Right forelimb (tissue), 1 donor: ENCODE results near the gene ZFHX2.

Experiments
- DNase-seq: peaks from one replicate; pipeline ENCODE4 v3.0.0-alpha.2; 2018

ZFHX2 gene

GRCh38 chr14:23572524-23572828, 20.9 kb upstream of the ZFHX2 start:
- no peak for DNase-seq

GRCh38 chr14:23571701-23572523, 20.3 kb upstream of the ZFHX2 start:
- no peak for DNase-seq

GRCh38 chr14:23570806-23571483, 19.4 kb upstream of the ZFHX2 start:
- peak; percentile 36 for DNase-seq

DNA sequence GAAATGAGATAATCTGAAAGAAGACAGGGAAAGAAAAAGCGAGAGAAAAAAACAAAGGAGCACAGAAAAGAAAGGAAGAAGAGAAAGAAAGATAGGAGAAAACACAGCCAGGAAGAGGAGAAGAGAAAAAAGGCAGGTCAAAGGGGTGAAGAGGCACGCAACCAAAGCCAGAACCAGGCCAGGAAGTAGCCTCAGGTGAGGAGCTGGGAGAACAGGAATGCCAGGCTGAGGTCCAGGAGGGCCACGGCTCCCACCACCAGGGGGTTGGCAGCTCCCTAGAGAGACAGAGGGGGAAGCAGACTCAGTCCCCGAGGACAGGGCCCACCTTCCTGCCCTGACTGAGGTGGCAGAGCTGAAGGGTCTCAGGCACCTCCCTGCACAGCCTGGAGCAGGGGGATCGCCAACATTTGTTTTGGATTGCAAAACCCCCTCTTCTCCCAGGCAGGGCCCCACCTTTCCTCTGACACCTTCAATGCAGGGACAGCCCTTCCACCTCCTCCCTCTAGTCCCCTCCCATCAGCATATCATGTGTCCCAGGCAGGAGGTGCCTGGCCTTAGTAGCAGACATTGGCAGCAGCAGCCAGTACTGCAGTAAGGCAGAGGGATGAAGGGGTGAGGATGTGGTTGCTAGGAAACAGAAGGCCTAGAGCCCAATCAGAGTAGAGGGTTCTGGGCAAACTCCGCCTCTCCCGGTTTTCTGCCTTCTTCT, 18.0 kb upstream of the ZFHX2 start:
- DNase-seq, result no peak

DNA sequence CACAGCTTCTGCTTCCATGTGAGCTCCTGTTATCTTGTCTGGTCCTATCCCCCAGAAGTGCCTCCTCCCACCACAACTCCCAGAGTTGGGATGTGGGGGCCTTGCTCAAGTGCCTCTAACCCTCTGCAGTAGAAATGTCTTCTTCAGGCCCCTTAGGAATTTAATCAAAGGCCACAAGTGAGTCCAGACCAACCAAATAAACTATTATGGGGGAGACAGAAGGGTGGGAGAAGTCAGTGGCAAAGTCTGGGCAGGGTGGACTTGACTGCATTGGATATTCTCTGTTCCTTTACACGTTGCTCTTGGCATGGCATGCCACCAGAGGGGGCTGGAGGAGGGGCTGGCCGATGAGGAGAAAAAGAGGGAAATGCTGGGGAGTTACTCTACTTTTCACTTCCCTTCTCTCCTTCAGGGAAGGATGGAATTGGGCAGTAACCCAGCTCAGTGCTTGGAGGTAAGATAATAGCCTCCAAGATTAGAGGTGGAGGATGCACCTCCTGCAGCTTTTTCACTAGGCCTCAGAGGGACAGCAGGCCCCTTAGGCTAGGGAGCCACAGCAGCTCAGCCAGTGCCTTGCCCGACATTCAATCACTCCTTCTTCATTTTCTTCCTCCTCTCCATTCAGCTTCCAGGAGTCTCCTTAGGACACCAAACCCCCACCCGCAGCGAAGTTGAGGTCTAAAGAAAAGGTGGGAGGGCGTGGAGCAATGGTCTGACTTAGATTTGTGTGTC, 17.2 kb upstream of the ZFHX2 start:
- DNase-seq, result no peak

GRCh38 chr14:23568021-23568599, 16.5 kb upstream of the ZFHX2 start:
- DNase-seq, result no peak

- DNase-seq, result peak; percentile 87
Measured at GRCh38 chr14:23567186-23568020, 15.8 kb upstream of the ZFHX2 start, which contains the start of gene AP1G2. TSS of gene AP1G2 (minus strand) at chr14:23567791. CDS start at chr14:23567314, 477 bp downstream.

GRCh38 chr14:23566778-23567185, 15.2 kb upstream of the ZFHX2 start:
- no peak for DNase-seq

DNA sequence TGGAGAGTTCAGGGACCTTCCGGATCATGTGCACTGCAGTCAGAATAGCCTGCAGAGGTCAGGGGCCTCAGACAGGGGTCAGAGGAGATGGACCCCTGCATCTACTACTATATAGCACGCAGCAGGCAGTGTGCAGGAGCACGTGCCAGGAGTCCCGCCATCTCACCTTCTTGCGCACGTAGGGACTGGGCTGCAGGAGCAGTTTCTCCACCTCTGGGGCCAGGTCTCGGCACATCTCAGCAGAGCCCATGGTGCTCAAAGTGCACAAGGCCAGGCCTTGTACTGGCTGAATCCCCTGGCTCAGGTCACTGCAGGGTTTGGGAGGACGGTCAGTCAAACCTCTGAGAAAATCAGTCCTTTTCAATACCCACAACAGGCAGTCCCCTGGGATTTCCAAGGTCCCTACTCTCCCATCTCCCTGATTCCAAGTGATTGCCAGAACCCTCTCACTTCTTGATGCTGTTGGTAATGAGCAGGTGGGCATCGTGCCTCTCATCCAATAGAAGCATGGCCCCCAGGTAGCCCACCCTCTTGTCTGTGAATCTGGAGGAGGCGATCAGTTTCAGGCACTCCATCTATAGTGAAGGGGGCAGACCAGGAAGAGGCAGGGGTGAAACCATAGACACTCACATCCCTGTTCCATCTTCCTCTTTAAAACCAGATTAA, 14.7 kb upstream of the ZFHX2 start:
- no peak for DNase-seq

GRCh38 chr14:23565626-23566025, 14.1 kb upstream of the ZFHX2 start:
- no peak for DNase-seq

- no peak for DNase-seq
Measured at GRCh38 chr14:23564876-23565275, 13.3 kb upstream of the ZFHX2 start.

- DNase-seq, result no peak
Measured at GRCh38 chr14:23564181-23564812, 12.7 kb upstream of the ZFHX2 start.

DNA sequence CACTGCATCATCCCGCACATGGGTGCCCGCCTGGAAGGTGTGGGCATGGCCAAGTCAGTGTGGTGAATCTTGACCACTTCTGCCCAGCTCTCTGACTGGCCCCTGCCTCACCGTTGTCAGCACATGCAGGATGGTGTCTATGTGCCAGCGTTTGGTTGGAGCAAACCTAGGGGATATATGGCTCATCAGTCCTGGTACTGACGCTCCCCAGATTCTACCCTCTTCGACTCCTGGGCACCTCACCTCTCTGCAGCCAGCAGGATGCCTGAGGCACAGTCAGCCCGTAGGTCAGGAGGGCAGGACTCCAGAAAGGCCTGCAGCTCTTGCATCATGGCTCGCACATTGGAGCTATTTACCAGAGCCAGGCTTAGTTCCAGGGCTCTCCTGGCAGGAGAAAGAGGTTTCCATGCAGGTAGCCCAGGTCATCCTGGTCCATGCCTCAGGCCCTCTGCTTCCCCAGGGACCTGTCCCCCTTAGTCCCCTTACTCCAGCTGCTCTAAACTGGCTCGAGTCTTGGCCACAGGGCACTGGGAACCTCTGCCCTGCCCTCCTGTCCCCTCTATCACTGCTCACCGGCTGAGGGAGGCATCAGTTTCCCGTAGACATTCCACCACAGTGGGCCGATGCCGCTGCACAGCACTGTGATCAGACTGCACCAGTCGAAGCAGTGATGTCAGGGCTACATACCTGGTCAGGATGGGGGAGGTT, 12.1 kb upstream of the ZFHX2 start:
- DNase-seq, result no peak

DNA sequence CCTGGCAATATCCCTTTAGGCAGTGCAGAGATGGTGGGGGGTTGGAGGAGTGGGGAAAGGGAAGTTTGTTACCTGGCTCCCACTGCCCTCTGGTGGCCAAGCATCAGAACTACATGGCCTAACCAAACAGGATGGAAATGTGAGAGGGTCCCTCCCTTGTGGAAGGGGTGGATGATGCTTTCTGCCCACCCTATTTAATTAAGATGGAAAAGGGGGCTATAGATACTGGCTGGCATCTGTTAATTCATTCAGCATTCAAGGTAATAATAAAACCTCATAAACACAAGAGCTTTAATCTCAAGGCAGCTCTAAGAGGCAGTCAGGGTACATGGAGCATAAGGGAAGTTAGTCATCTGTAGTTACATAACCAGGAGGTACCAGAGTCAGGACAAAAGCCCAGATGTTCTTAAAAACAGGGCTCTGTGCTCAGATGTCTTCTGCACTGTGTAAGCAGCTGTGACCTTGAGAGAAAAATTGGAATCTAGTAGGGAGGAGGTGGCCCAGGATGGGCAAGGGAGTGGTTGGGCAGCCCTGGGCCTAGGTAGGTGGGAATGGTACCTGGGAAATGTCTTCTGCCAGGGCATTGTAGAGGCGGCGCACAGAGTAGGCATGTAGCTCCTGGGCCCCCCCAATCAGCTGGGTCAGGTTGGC, 11.4 kb upstream of the ZFHX2 start:
- DNase-seq, result no peak

GRCh38 chr14:23561873-23562821, 10.6 kb upstream of the ZFHX2 start:
- no peak for DNase-seq

DNA sequence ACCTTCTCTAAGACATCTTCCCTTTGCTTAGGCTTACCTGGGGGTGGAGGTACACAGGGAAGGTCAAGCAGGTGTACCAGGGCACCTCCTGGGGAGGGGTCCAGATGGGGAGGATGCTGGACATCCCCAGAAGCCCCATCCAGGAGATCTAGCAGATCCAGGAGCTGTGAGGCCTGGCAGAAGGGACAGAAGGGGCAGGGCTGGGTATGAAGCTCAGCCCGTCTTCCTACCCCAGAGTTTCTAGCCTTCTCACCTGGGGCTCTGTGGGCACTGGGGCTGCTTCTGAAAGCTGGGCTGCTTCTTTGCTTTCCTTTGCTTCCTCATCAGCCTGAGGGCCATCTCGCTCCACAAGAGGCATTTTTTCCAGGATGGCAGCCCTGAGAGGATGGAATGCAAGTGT, 9.7 kb upstream of the ZFHX2 start:
- no peak for DNase-seq

DNA sequence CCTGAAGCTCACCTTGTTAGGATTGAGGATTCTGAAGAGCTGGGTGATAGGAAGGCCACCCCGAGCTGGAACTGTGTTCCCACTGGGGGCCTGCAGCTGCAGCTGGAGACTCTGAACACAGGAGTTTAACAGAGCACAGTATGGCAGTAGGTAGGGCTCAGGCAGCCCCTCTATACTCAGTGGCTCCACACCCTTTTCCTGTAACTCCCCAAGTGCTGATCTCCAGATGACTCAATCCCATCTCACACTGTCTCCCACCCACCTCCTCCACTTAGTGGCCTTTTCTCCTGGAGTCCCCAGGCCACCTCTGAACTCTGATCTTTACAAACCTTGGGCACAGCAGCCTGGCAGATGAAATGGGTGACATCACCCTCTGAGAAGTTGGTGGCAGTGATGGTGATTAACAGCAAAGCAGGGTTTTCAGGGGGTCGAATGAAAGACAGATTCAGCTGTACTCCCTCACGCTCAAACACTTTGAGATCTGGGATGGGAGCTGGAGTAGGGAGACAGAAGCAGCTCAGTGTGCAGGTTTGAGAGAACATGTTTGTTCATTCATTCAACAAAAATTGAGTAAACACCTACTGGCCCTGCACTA, 8.5 kb upstream of the ZFHX2 start:
- no peak for DNase-seq
